Endodermal cell (in vitro differentiated cells): ENCODE measurements around the gene OSBPL6. TPM values are rescaled to one million over a fixed set of nuclear protein-coding genes. Genes with fewer than 3 reads are reported as not detected.

ENCODE experiments used
- DNase-seq: peaks from one replicate; pipeline ENCODE4 v3.0.0-alpha.2; 2017
- H3K27ac ChIP-seq: 2 replicates; pipeline ENCODE4 v1.5.1; 2013; ENCODE audit warnings: mild to moderate bottlenecking, low read depth, low read length, moderate library complexity
- H3K27me3 ChIP-seq: 2 replicates; pipeline ENCODE4 v1.6.1; 2013; ENCODE audit warnings: mild to moderate bottlenecking, low read length, moderate library complexity; ENCODE audit not compliant: insufficient read depth, control insufficient read depth, poor library complexity, severe bottlenecking
- H3K36me3 ChIP-seq: 2 replicates; pipeline ENCODE4 v1.7.0; 2013; ENCODE audit warnings: mild to moderate bottlenecking, low read length, moderate library complexity; ENCODE audit not compliant: control insufficient read depth, insufficient read depth
- H3K4me1 ChIP-seq: one replicate; pipeline ENCODE4 v1.7.0; 2013; ENCODE audit warnings: low read length; ENCODE audit not compliant: control insufficient read depth, insufficient read depth
- H3K4me3 ChIP-seq: 2 replicates; pipeline ENCODE4 v1.5.1; 2013; ENCODE audit warnings: mild to moderate bottlenecking, low read length, moderate library complexity
- H3K9ac ChIP-seq: 2 replicates; pipeline ENCODE4 v1.6.1; 2013; ENCODE audit warnings: mild to moderate bottlenecking, low read length, moderate library complexity; ENCODE audit not compliant: poor library complexity, severe bottlenecking; ENCODE audit errors: extremely low read depth
- H3K9me3 ChIP-seq: 2 replicates; pipeline ENCODE4 v1.6.1; 2013; ENCODE audit warnings: mild to moderate bottlenecking, low read length, moderate library complexity; ENCODE audit not compliant: control insufficient read depth
- H3K27ac Mint-ChIP-seq: 2 replicates; pipeline ENCODE4 v1.8.0; 2020; ENCODE audit warnings: mixed read lengths
- H3K27me3 Mint-ChIP-seq: 2 replicates; pipeline ENCODE4 v1.8.0; 2021; ENCODE audit warnings: mild to moderate bottlenecking, mixed read lengths; ENCODE audit not compliant: insufficient read depth
- H3K36me3 Mint-ChIP-seq: 2 replicates; pipeline ENCODE4 v1.8.0; 2020; ENCODE audit warnings: low read depth, mixed read lengths
- H3K4me1 Mint-ChIP-seq: 2 replicates; pipeline ENCODE4 v1.8.0; 2020; ENCODE audit warnings: mixed read lengths
- H3K4me3 Mint-ChIP-seq: 2 replicates; pipeline ENCODE4 v1.8.0; 2020; ENCODE audit warnings: mild to moderate bottlenecking, moderate library complexity, mixed read lengths
- H3K9me3 Mint-ChIP-seq: 2 replicates; pipeline ENCODE4 v1.8.0; 2020; ENCODE audit warnings: mild to moderate bottlenecking, mixed read lengths
- CTCF ChIP-seq: fragments of 200-600 bp; sonication (generic); conservative IDR thresholded peaks from 2 replicates; pipeline ENCODE4 v1.5.0; 2021; ENCODE audit warnings: antibody characterized with exemption, mild to moderate bottlenecking
- WGBS, 2 experiments: methylation state at CpG; one replicate each; pipeline versions ENCODE4 v1.1.5 to v1.1.7; 2013; ENCODE audit warnings: missing lambda C conversion rate in 2 of 2, mixed read lengths in 1 of 2; ENCODE audit not compliant: insufficient coverage in 1 of 2, insufficient read length in 1 of 2; 5-methylcytosine and 5-hydroxymethylcytosine counted together
- total RNA-seq, 2 donors: library from RNA; stranded (reverse); fragmentation: NEBNext Ultra II Directional in 1 of 2; extraction: Animal tissue kit (Norgen Biotek cat#: 25700) in 1 of 2; gene quantifications; 2 replicates in 1 of 2; 3 replicates in 1 of 2; pipeline ENCODE4 v1.2.1, GENCODE V29; 2021

Gene OSBPL6
- total RNA-seq, 2 donors from 2014 or later, result 3.4 to 3.6 TPM

GRCh38 chr2:178441426-178441825 lies 247.1 kb downstream of the OSBPL6 start:
- no peak overlapping the region for H3K4me3 ChIP-seq
- peaks cover 96% of the 10 kb centered on the region for H3K36me3 ChIP-seq
- Mint-ChIP-seq H3K4me1 (no peaks in the 10 kb centered on the region), H3K27me3 (no peaks in the 10 kb centered on the region), H3K4me3 (no peak overlapping the region), H3K27ac (no peak overlapping the region), H3K9me3 (no peaks in the 10 kb centered on the region), H3K36me3 (peaks cover 75% of the 10 kb centered on the region)
- H3K9ac ChIP-seq, result no peak overlapping the region
- H3K27ac ChIP-seq, result no peak overlapping the region
- H3K4me1 ChIP-seq, result no peaks in the 10 kb centered on the region
- TF ChIP-seq CTCF, result no peak
- H3K27me3 ChIP-seq, result no peaks in the 10 kb centered on the region
- no peaks in the 10 kb centered on the region for H3K9me3 ChIP-seq
- WGBS, 2 experiments, result 97 to 100% methylated on average over 2 of the region's 2 CpGs
- no peak for DNase-seq

- 87 to 100% methylated on average over 2 to 4 of the region's 4 CpGs for WGBS, 2 experiments
- peak overlapping the region; percentile 23 for H3K9ac ChIP-seq
- Mint-ChIP-seq H3K27me3 (no peaks in the 10 kb centered on the region), H3K27ac (no peak overlapping the region), H3K9me3 (no peaks in the 10 kb centered on the region), H3K36me3 (peaks cover 44% of the 10 kb centered on the region), H3K4me1 (peaks cover 19% of the 10 kb centered on the region), H3K4me3 (peak overlapping the region; percentile 79)
- H3K4me1 ChIP-seq, result no peaks in the 10 kb centered on the region
- TF ChIP-seq CTCF, result no peak
- no peak overlapping the region for H3K27ac ChIP-seq
- H3K36me3 ChIP-seq, result peaks cover 43% of the 10 kb centered on the region
- no peak for DNase-seq
- H3K27me3 ChIP-seq, result no peaks in the 10 kb centered on the region
- H3K9me3 ChIP-seq, result no peaks in the 10 kb centered on the region
- H3K4me3 ChIP-seq, result peak overlapping the region; percentile 92
Observed at GRCh38 chr2:178448968-178449661, 254.8 kb downstream of the OSBPL6 start.

GRCh38 chr2:178449700-178450523 lies 255.6 kb downstream of the OSBPL6 start:
- H3K4me1 Mint-ChIP-seq, result peaks cover 19% of the 10 kb centered on the region
- H3K9ac ChIP-seq, result peak overlapping the region; percentile 97
- peaks cover 37% of the 10 kb centered on the region for H3K36me3 Mint-ChIP-seq
- no peaks in the 10 kb centered on the region for H3K4me1 ChIP-seq
- 15 to 25% methylated on average over 17 to 18 of the region's 18 CpGs for WGBS, 2 experiments
- peak overlapping the region; percentile 92 for H3K4me3 ChIP-seq
- H3K36me3 ChIP-seq, result peaks cover 35% of the 10 kb centered on the region
- H3K4me3 Mint-ChIP-seq, result peak overlapping the region; percentile 79
- H3K27ac ChIP-seq, result peak overlapping the region; percentile 99
- H3K9me3 Mint-ChIP-seq, result no peaks in the 10 kb centered on the region
- no peak for TF ChIP-seq CTCF
- peak overlapping the region; percentile 92 for H3K27ac Mint-ChIP-seq
- no peak for DNase-seq
- H3K9me3 ChIP-seq, result no peaks in the 10 kb centered on the region
- H3K27me3 Mint-ChIP-seq, result no peaks in the 10 kb centered on the region
- no peaks in the 10 kb centered on the region for H3K27me3 ChIP-seq
